T-helper 9 cell (primary cell): ENCODE measurements around the gene KCNA3.

ENCODE experiments used
- DNase-seq: peaks from one replicate; pipeline ENCODE4 v3.0.0-alpha.2; 2020

KCNA3 gene

DNA sequence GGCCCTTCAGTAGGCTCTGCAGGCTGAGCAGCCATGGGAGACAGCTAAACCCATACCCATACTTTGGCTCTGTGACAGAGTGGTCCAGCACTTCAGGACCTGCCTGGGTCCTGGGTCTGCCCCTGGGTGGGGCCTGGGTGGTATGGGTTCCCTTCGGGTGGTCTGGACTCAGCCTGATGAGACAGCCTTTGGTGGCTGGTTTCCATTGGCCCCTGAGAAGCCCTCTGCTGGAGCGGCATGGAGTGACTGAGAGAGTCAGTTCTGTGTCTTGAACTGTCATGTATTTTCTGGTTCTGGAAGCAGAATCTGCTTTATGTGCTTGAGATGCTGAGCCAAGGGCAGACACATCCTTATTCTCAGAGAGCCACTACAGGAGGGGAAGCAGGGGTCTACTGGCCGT is 37.3 kb downstream of the KCNA3 start:
- DNase-seq, result no peak

DNA sequence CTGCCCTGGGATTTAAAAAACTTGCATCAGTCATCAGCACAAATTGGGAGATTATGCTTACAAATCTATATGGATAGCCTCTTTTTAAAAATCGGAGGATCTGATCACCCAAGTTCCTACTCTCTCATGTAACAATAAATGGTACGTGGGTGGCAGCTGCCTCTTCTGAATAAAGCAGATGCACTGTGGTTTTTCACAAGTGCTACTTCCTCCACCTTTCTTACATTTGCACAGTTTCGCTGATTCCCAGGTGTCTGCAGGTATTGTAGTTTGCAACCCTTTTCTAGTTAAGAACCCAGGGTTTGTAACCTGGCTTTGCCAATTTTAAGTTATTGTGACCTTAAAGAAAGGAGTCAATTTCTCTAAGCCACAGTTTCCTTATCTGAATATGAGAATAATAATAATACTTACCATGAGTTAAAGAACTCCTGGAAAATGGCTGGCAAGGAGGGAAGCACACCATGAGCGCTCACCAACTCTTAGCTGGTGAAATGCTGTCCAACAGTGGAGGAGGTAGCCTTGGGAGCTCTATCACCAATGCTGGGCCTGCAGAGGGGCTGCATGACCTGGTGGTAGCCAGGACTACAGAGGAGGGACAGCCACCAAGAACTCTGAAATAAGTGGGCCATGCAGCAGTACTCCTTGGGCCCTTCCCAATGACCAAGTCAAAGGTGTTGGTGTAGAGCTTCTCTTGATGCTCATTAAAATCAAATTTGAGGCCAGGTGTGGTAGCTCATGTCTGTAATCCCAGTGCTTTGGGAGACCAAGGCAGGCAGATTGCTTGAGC is 38.4 kb downstream of the KCNA3 start:
- no peak for DNase-seq

DNA sequence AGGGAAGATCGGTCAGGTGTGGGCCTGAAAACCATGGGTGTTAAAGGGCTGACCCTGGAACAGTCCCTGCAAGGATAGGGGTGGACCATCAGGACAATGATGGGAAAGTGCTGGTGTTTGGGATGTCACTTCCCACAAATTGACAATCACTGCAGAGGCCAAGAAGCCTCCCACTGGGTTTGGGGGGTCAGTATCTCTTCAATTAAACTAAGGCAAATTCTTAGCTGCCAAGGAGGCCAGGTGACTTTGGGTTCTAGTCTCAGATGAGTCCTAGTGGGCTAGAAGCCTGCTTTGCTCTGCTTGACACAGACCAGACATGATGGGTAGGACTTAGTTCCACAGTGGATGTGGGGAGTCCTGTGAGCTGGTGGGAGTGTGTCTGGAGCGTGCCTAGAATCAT is 39.3 kb downstream of the KCNA3 start:
- DNase-seq, result no peak

DNA sequence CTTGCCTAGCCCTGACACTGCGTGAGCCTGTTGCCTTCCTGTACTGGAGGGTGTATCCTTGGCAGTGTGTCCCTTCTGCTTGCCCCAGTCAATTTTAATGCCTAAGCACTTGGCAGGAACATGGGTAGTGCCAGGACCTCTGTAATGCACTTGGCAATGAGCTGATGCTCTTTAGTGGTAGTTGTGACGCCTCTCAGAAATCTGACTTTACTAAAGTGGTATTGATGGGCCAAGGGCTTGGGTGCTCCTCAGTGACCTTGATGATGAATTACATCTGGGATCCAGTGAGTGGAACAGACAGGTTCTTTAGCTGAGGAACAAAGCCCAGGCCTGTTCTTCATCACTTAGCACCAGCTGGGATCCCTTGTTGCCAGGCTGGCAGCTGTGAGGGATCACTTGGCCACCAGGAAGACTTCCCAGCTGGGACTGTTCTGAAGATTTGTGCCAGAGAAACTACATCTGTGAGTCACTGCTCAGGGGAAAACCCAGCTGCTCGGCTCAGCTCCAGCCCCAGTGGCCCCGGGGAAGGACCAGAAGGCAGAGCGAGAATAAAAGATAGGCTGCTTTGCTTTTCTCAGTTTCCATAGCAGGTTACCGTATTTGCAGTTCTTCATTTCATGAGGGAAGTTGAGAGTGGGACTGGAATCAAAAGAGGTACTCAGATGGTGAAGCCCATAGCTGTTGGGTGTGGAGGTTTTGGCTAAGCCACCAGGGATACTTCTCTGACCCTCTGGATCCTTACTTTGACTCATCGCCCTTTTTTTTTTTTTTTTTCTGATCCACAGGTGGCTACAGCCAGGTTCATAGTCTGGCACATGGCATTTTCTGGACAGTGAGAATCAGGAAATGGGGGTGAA is 40.1 kb downstream of the KCNA3 start:
- DNase-seq, result peak; percentile 54

DNA sequence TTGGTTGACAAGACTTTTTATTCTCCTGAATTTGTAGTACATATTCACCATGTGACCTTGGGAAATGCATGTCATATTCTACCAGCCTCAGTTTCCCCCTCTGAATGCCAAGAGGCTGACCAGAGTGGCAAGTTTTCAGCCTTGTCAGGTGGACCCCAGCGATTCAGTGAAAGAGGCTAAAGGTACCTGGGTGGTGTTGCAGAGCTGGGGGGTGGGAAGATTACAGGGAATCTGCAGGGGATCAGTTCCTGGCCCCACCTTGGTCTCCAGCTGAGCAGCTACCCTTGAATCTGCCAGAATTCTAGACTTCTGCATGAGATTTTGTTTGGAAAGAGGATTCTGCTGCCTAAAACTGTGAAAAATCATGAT is 40.7 kb downstream of the KCNA3 start:
- no peak for DNase-seq

DNA sequence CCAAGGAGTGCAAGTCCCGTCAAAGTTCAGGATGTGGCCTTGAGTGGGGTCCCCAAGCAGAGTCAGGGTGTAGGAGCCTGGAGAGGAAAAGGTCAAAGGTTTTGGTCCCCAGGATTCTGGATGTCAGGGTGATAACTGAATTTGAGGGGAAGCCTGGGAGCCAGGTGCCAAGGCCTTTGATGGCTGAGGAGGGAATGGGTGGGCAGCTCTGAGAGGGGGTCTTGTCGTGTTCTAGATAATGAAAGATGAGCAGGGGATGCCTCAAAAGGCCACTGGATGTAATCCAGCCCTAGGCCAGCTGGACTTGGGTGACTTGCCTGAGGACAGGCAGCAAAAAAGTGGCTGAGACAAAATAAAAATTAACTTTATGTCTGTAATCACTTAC is 41.1 kb downstream of the KCNA3 start:
- DNase-seq, result no peak

DNA sequence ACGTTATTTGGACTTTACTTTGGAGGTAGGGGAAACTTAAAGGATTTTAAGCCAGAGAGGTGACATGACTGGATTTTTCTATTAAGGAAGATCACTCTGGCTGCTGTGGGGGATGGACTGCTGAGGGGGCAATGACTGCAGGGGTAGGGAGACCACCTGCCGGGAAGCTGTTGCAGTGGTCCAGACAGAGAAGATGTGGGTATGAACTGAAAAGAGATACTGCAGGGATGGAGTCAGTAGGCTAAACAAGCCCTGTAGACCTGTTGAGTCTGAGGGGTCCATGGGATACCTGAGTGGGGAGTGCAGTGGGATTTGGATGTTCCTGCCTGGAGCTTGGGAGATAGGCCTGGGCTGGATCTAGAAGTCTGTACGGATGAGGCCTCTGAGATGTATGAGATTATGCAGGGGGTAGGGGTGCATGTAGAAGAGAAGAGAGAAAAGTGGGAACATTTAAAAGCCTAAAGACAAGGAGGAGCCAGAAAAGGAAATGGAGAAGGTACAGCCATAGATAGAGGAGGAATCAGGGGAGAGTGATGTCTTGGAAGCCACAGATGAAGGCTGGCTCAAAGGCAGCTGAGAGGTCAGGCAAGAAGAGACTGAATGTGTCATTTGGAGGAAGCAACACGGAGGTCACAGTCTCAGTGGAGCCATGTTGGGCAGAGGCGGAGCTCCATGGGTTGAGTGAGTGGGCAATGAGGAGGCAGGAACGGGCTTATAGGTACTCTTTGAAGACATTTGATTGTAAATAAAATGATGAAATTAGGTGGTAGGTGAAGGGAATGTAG is 42.7 kb downstream of the KCNA3 start:
- DNase-seq, result no peak

DNA sequence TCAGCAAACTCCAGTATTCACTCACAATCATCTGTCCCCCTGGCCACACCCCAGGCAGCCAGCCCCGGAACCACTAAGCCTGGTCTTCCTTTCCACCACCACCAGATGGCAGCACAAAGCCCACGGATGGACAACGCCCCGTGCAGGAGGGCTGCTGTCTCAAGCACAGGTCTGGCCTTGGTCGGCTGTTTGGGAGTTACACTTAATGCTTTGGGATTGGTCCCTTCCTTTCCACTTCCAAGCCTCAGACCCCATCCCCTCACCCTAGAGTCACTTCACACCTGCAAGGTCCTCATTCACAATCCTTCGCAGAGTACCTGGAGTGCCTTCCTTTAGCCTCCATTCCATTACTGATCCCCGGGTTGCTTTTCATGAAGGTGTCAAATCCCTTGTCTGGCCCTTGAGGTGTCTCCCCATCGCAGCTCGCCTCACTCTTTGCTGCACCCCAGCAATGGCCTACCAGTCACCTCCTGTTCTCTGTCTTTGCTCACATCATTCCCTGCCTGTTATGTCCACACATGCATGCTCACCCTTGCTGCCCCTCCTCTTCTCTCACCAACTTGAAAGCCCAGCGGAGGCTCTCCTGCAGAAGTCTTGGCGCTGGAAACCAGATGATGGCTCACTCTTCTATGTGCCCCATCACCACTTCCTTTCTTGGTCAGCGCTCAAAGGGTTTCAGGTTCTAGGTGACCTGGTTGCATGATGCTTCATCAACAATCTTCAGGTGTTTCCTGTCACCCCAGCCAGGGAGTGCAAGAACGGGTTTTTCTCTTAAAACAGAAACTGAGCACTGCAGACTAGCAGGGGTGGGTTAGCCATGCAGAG is 43.7 kb downstream of the KCNA3 start:
- DNase-seq, result peak; percentile 84

DNA sequence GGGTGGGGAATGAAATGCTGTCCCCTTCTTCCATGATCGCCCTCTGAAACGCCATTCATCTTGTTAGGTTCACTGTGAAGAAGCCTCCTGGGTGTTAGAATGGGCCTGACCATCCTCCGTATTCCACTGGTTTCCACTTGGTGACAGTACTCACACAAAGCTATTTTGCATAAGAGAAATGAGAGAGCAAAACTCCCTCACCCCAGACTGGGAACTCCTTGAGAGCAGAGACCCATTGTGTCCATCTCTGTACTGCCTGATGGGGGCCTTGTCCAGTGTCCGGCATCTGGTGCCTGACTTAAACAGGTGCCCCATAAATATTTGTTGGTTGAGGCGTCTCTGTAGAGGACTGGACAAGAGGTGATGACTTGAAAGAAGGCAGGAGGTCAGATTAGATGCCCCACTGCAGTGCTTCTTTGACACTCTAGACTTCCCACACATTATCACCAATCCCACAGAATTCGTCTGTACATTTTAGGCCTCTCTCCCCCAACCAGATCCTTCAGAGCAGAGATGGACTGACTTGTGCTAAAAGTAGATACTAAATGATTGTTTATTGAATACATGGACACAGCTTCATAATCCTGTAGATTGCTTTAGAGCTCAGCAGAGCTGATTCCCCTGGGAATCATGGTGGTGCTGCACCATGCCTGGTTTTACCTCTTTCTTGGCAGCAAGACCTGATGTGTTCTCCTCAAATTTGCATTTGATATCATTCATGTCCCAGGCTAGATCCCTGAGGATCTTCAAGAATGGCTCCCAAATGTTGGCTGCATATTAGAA is 46.2 kb downstream of the KCNA3 start:
- no peak for DNase-seq

DNA sequence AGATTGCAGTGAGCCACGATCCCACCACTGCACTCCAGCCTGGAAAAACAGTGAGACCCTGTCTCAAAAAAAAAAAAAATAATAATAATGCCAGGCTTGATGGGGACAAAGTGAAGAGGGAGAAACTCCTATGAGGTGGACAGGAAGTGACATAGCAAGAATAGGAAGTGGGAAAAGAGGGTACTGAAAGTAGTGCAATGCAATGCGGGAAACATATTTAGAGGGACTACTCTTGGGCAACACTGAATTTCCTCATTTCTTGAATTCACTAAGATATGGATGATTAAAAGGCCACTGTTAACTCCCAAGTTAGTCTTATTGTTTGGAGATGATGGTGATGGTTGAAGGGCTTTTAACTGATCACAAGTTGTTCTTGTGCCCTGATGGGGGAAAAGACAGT is 47.0 kb downstream of the KCNA3 start:
- DNase-seq, result no peak

DNA sequence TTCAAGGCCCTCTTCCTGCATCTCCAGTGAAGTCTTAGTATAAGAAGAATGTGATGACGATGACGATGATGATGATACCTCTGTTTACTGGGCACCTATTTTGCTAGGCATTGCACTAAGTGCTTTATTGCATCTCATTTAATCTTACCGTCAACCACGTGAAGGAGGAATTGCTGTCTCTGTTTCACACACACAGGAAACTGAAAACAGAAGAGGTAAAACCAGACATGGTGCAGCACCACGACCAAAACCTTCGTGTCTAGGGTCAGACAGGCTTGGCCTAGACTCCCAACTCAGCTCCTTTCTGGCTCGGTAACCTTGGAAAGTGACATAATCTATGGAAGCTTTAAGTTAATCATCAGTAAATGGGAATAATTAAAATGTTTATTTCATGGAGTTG is 47.9 kb downstream of the KCNA3 start:
- no peak for DNase-seq
